DMS79 (cell line): ENCODE results near the gene ETNPPL.
A peak's percentile ranks its signal among the peaks of the same experiment; 100 is the strongest.

ENCODE experiments used
- DNase-seq: peaks from one replicate; lab custom pipeline; 2025; lab: John Stamatoyannopoulos, UW

Gene ETNPPL

DNA sequence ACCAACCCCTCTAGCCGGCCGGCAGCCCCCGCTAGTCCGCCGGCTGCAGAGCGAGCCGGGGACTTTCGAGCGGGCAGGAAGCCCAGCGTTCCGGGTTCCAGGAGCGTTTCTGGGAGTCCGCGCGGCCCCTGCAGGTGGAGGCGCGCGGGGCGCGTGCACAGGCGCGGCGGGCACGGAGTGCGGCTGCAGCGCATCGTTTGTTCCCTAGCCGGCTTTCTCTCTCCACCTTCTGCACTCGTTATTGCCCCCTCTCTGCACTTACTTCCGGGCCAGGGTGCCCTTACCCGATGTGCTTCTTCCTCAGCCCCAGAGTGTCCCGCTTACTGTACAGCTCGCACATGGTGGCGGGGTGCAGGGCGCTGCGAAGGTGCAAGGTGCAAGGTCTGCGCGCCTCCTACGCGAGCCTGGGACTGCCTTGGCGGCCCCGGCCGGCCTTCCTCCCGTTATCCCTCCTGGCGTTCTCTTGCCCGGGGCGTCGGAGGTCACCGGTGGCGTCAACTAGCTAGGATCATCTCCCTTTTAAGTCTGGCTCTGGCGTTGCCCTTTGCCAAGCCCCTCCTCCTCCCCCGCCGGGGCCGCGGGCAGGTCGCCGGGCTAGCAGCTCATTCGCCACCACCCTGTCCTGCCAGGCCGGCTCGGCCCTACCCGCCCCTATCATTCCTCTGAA lies at the start of gene ETNPPL:
Gene ETNPPL (minus strand): TSS at position 495 of the 667 bp plus-strand sequence. CDS start 155 bp downstream, at position 340.
- no peak for DNase-seq

DNA sequence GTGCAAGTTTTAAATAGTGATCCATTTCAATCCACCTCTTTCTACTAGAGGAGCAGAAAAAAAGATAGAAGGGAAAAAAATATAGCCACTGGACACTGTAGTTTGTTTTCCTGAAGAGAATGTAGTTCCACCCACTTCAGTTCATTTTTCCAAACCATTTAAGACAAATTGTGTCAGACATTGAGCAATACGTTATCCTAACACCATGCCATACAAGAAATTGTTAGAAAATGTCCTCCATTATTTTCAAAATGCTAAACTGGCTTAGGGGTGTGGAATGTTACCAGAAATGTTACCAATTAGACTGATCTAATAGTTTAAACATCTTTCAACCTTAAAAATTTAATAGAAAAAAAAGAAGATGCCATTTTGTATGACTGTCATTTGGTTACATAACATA lies 48.6 kb upstream of the ETNPPL start:
- no peak for DNase-seq

DNA sequence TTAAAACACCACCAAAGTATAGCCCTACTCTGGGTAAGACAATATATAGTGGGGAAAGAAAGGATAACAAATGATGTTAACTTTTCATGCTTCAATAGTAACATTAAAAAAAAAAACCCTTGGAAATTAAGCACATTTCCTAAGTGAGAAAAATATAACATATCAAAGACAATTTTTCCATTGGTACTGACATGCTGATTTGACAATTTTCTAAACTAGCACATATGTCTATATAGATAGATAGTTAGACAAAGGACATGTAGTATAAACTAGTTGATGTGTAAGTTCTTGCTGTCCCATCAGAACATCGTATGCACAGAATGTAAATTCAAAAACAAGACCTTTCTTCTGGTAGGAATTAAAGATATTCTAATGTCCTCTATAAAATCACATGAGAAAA lies 47.2 kb upstream of the ETNPPL start:
- no peak for DNase-seq

DNA sequence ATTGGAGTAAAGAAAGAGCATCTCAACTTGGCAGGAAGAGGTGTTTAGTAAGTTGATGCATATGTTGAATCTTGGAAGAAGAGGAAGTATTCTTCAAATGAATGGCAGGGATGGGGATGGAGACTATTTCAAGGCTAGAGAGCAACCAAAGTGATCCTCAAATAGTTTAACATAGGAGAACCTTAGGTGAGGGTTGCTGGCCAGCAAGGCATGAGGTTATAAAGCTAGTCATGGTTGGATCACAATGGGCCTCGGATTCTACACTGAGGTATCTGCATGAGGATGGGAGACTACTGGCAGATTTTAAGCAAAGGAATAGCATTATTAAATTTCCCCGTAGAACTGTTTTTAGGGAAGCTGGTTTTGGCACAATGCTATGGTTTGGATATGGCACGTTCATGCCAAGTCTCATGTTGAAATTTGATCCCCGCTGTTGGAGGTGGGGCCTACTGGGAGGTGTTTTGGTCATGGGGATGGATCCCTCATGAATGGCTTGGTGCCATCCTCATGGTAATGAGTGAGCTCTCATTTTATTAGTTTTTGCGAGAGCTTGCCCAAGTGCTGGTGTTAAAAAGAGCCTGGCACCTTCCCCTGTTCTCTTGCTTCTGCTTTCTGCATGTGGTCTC lies 41.9 kb upstream of the ETNPPL start:
- no peak for DNase-seq

DNA sequence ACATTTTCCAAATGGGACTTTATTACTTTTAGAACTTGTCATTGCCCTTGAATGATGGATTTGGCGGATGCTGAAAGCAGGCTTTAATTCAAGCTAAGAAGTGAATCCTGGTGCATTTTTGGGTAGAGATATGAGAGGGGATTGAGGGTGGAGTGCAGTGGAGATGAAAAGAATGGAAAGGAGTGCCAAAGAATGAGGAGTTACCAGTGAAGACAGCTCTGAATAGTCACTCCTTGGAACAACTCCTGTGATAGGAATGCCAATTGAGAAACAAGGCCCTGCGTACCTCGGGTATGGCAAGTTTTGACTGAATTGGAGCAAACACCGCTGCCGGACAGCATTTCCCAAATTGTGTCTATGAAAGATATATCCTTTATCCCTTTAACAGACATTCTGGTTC lies 36.5 kb upstream of the ETNPPL start:
- DNase-seq = no peak

DNA sequence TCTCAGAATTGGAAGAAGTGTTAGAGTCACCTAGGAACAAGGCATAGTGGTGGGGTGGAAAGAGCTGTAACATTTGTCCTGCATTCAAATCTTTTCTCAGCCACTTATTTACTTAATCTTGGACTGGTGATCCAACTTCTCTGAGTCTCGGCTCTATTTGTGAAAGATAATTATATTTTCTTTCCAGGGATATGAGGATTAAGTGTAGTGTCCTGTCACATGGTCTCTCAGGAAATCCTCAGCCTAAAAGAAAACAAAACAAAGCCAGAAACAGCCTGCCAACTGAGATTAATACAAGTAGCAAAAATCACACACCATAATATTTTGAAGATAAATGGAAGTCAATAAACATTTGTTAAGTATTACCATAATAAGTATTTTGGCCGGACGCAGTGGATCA lies 33.3 kb upstream of the ETNPPL start:
- no peak for DNase-seq

DNA sequence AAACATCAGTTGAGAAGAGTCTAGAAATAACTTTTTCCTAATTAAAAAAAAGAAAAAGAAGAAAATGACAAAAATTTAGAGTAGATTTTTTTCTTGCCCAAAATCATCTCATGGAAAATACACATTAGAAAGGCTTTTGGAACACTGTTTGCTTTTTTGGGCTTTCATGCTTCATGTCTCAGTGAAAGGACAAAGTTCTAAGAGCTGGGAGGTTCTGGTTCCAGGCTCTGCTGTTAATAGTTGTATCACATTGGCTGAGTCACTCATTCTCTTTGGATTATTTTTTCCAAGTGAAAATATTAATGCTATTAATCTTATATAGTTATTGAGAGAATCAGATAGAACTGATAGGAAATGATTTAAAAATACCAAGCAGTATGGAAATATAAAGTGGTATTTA lies 32.9 kb upstream of the ETNPPL start:
- no peak for DNase-seq

DNA sequence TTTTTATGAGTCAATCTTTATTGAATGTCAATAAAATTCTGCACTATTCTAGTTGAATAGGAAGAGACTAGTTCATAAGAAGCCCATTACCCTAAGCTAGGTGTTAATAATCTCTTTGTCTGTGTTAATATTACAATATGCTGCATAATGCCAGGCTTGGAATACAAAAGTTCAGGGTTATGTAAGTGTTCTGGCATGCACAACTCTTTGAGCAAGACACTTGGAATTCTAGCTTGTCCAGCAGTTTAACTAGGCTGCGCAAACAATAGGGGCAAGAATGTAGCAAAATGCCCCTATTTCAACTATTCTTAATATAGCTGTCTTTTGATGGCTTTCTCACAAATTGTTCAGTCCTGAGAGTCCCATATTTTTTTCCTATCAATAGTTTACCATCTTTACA lies 31.3 kb upstream of the ETNPPL start:
- no peak for DNase-seq

DNA sequence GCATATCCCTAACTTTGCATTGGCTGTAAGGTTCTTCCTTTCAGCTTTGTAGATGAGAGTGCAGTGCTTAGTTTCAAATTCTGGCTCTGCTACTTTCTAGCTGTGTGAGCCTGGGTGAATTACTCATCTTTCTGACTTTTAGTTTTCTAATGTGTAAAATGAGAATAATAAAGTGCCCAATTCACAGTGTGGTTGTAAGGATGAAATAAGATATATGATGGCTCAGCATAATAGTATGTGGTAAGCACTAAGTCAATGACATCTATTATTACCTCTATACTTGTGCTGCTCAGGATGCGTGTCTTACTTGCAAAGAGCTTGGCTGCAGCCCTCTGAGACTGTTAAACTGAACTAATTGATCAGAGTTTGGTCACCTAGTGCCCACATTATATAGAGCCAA lies 30.6 kb upstream of the ETNPPL start:
- no peak for DNase-seq

DNA sequence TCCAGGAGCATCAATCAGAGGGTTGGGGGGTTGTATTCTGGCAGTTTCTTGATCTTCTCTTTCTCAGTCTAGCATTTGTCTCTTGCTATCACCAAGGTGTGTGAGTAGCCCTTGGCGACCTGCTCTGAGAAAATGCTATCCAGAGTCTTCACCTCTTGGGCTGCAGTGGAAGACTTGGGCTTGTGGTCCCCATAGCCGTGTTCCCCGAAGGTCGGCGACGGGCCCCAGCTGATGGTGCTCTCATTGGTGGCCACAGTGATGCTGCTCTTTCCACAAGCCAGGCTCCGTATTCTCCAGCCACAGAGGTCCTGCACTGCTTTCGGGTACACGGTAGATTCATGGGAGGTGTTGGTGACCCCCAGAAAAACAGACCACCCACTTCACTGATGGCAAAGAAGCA lies 25.9 kb upstream of the ETNPPL start:
- no peak for DNase-seq

DNA sequence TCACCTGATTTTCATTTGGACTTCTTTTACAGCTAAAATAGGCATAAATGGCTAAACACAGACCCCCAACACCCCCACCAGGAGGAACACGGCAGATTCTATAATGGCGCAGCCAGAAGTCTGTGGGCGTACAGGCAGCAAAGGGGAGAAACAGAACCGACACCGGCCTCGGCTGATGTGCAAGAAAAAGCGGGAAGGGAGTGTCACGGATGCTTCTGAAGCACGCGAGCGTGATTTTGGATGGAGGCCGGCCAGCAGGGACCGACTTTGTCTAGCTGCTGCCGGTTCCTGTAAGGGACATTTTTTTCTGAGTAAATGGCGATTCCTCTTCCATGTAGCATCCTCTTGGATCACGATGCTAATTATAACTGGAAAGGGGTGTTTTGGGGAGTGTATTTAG lies 24.9 kb upstream of the ETNPPL start:
- DNase-seq = no peak

DNA sequence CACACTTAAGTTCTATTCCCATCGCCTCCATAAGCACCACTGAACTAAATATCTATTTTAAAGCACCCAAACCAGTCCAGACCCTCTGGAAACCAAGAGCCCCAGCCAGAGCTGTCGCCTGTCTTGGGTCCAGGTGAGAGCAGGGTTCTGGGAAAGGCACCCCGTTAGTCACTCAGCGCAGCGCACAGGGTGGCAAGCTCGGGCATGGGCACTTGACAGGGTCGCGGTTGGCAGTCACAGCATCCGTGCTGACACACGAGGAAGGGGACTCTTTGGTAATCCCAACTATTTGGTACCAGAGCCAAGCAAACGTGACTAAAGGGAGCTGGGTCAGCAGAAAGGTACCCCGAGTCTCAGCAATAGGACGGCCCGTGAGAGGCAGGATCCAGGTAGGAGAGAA lies 24.3 kb upstream of the ETNPPL start:
- DNase-seq = no peak

DNA sequence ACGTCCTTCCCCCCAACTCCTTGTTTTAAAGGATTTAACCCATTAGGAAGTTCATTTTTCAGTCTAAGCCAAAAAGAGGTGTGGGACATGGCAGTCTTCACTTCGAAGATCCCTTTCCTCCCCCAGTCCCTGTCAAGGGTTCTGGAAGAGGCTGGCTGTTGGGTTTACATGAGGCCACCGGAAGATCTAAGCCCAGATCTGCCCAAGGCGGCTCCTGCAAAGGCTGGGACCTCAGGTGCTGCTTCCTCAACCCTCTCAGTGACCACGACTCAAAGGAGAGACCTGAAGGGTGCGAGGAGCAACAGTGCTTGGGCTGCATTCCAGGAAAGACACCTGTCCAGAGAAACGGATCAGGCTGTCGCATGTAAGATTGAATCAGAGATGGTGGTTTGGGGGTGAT lies 23.5 kb upstream of the ETNPPL start:
- no peak for DNase-seq

DNA sequence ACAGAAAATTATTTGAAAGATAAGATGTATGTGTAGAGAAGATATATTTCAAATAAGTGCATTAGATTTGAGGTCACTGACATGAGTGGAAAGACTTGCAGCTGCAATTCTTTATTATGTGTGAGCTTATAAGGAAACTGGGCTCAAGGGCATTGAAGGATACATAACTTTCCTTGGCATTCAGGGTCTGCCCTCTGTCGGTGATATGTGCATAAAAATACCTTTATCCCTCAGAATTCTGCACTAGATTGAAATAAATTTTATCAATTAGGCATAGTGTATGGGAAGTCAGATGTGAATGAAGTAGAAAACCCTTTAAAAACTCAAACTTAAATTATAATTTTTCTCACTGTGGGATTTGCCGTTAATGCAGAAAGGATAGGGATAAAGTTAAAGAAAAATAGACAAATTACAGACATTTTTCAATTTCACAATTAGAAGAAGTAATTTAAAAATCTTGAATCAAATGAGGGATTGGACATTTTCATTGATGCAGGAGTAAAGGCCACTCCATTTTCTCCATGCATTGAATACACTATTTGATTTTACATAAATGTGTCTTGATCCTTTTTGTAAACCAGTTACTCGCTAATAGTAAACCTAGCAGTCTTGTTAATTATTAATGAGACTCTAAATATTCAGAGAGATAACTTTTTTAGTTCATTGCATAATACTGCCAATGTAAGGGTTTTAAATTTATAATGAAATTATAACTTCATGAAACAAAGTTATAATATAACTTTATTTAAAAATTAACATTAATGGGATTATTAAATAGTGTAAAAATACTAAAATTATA lies 21.0 kb upstream of the ETNPPL start:
- DNase-seq = no peak

DNA sequence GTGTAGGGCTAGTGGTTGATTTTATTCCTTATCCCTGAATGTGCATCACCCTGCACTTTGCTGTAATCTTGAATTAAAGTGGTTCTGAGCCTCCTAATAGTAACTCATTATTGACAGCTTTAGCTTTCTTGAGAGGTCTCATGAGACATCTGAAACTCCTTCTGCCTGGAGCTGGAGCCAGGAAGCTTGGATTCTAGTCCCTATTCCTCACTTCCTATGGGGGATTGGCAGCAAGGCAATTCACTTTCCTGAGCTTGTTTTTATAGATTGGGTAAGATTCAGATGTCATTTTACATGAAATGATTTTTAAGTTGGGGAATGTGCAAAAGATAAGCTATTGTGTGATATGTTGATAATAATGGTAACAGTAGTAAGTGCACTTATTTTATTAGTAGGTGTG lies 17.1 kb upstream of the ETNPPL start:
- DNase-seq = no peak

DNA sequence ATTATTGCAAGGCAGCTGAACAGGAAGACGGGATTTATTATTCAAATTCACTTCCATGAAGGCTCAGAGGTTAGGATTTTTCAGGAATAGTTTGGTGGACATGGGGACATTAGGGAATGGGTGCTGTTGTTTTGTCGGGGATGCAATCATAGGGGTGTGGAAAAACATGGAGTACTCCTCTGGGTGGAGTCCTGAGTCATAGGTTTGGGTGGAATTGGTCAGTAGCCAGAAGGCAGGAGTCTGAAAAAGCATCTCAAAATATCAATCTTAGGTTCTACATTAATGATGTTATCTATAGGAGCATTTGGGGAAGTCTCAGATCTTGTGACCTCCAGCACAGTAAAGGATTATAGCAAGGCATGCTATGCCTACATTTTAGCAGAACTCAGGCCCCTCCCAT lies 14.5 kb upstream of the ETNPPL start:
- no peak for DNase-seq

DNA sequence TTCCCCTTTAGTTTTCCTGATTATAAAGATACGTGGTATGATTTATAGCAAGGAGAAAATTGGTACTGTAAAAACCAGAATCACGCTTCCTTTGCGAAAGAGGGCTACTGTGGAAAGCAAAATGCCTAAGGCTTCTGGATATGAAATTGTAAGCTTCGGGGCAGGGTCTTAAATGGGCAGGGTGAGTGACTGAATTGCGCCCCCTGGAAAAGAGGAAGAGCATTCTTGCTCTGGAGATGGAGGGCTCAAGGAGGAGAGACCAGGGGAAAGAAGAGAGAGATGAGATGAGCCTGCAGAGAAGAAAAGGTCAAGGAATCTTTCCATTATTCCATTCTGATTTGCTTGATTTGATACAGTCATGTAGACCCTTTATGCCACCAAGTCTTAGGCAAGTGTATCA lies 13.1 kb upstream of the ETNPPL start:
- no peak for DNase-seq

DNA sequence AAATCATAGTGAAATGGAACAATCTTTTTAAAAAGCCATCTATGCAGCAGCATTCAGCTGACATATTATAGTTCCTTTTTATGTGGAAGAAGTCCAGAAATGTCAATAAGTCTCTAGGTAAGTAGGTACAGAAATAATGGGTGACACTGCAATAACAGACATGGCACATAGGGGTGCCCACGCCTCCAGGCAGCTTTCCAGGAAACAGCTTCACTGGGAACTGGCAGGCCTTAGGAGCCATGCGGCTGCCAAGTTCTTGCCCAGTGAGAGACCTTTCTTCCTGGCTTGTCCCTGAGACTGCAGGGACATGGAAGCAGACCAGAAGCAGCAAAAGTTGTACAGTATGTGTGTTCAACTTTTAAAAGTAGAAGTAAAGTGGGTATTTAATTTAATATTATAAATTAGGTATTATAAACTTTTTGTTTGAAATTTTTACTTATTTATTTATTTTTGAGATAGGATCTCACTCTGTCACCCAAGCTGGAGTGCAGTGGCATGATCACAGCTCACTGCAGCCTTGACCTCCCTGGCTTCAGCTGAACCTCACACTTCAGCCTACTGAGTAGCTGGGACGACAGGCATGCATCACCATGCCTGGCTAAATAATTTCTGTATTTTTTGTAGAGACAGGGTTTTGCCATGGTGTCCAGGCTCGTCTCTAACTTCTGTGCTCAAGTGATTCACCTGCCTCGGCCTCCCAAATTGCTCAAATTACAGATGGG lies 12.1 kb upstream of the ETNPPL start:
- DNase-seq = no peak

DNA sequence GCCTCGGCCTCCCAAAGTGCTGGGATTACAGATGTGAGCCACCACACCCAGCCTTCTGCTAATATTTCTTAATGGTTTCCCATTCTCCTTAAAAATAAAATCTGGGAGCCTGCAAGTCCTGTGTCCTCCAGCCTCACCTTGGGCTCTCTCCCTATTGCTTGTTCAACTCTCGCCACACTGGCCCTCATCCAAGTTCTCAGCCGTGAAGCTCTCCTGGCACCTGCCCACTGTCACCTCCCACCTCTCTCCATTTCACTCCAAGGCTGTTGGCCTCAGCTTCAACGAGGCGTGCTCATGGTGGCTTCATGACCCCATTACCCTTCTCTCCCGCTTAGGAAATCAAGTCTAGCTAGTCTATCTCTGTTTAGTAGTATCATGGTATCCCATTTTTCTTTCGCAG lies 9.5 kb upstream of the ETNPPL start:
- DNase-seq = peak; percentile 0

DNA sequence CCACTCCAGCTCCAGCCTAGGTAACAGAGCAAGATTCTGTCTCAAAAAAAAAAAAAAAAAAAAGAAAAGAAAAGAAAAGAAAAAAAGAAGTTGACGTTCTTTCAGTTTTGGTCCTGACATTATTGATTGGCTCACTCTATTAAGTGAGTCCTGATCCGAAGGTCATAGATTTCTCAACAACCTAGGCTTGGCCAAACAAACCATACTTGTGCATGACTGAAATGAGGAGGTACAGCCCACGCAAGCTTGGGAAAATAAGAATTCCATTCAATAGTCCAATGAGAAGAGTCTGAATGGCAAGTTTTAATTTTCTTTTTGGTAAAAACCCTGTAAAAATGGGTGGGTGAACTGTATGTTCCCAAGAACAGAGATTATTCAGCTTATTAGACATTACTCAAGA lies 3.2 kb upstream of the ETNPPL start:
- no peak for DNase-seq

DNA sequence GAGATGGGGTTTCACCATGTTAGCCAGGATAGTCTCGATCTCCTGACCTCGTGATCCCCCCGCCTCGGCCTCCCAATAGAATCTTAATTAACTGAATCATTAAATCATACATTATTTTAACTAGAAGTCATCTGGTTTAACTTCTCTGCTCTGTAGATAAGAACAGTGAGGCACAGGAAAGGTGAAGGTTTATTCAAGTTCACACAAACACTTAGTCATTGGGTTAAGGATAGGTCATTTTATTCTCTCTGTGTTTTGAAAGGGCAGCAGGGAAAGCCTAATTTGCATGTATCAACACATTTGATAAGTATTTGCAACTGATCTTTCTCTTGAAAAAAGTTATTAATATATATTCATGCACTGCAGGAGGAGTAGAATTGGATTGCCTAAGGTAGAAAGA lies 1.1 kb upstream of the ETNPPL start:
- DNase-seq = no peak

DNA sequence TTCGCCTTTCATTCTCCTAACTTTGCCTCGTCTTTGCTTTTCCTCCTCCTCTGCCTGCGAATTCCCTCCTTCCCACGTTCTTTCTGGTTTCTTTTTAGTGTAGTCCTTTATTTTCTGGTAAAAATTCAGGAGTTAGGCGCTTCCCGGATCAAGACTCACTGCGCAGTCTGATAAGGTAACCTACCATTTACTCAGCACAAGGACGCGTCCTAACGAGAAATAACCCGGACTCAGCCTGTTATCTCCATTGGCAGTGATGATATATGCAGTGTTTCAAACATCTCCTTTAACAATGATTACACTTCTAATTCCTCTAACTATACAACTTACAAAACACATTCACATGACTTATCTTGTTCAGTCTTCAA lies 357 bp upstream of the ETNPPL start:
- DNase-seq = no peak

DNA sequence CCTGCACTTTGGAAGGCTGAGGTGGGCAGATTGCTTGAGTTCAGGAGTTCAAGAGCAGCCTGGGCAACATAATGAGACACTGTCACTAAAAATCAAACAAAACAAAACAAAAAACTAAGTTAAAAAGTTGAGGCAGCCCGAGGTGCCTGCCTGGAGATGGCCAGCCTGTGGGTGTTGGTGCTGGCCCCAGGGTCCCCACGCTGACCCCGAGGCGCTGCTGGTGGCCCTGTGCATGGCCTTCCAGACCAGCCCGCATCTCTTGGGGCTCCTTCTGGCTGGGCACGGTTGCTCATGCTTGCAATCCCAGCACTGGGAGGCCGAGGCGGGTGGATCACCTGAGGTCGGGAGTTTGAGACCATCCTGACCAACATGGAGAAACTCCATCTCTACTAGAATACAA lies 4.4 kb downstream of the ETNPPL start:
- DNase-seq = no peak
